Measurements from ENCODE around the gene RTP3.

- no peak for TF ChIP-seq CTCF (IDR thresholded peaks at IDR 0.05)
- TF ChIP-seq EP300 (IDR thresholded peaks at IDR 0.05) = no peak
These were observed 18.7 kb downstream of the RTP3 start for GRCh38 chr3:46516521-46516920.

Measured in sigmoid colon (tissue), 4 donors.